Gastroesophageal sphincter (tissue), 3 donors: ENCODE measurements around the gene DNM3.

ENCODE experiments used
- POLR2A ChIP-seq, 2 donors: fragments of 450-650 bp; IDR thresholded peaks; one replicate each; pipeline ENCODE4 v1.6.1; 2017; ENCODE audit warnings: antibody characterized with exemption in 2 of 2, mild to moderate bottlenecking in 2 of 2, moderate library complexity in 1 of 2
- POLR2AphosphoS5 ChIP-seq: sonication (generic); formaldehyde crosslinking; IDR thresholded peaks from one replicate; pipeline ENCODE4 v1.6.1; 2017; ENCODE audit warnings: antibody characterized with exemption
- TF ChIP-seq, protein P1 (sequence below), 4 experiments: fragments of 200-600 bp in 2 of 4; fragments of 450-650 bp in 2 of 4; sonication (generic) in 1 of 4; IDR thresholded peaks; one replicate each; pipeline ENCODE4 v1.5.1; 2017 to 2019; ENCODE audit warnings: antibody characterized with exemption in 4 of 4, mild to moderate bottlenecking in 2 of 4, moderate library complexity in 2 of 4

- TF ChIP-seq, protein P1, sequence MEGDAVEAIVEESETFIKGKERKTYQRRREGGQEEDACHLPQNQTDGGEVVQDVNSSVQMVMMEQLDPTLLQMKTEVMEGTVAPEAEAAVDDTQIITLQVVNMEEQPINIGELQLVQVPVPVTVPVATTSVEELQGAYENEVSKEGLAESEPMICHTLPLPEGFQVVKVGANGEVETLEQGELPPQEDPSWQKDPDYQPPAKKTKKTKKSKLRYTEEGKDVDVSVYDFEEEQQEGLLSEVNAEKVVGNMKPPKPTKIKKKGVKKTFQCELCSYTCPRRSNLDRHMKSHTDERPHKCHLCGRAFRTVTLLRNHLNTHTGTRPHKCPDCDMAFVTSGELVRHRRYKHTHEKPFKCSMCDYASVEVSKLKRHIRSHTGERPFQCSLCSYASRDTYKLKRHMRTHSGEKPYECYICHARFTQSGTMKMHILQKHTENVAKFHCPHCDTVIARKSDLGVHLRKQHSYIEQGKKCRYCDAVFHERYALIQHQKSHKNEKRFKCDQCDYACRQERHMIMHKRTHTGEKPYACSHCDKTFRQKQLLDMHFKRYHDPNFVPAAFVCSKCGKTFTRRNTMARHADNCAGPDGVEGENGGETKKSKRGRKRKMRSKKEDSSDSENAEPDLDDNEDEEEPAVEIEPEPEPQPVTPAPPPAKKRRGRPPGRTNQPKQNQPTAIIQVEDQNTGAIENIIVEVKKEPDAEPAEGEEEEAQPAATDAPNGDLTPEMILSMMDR (IDR thresholded peaks at IDR 0.05), result no peak
- no peak for TF ChIP-seq POLR2A (IDR thresholded peaks at IDR 0.05)
- no peak for TF ChIP-seq POLR2AphosphoS5
Measured at GRCh38 chr1:172265905-172266304, 424.6 kb downstream of the DNM3 start.
